Memory B cell (primary cell): ENCODE results near the gene KCNE5.
"Not testable (repeated sequence)": the region's sequence is repeated elsewhere in the genome, so short reads cannot be mapped to it uniquely, and the experiment has no call there.

ENCODE experiments used
- ATAC-seq: fragments of 150-1000 bp; cut with Tn5 transposase; 2 replicates; pipeline ENCODE4 v1.10.0; 2021; ENCODE audit warnings: low read depth, mild to moderate bottlenecking, moderate library complexity
- DNase-seq, 2 donors: peaks; one replicate each; pipeline ENCODE4 v3.0.0; 2022; ENCODE audit warnings: low spot score in 2 of 2
- H3K27ac Mint-ChIP-seq: one replicate; pipeline ENCODE4 v1.8.0; 2022; ENCODE audit warnings: mild to moderate bottlenecking, moderate library complexity, mixed read lengths
- H3K27me3 Mint-ChIP-seq: one replicate; pipeline ENCODE4 v1.8.0; 2022; ENCODE audit warnings: mixed read lengths
- H3K36me3 Mint-ChIP-seq: one replicate; pipeline ENCODE4 v1.8.0; 2022; ENCODE audit warnings: mild to moderate bottlenecking, mixed read lengths
- H3K4me1 Mint-ChIP-seq: one replicate; pipeline ENCODE4 v1.8.0; 2022; ENCODE audit warnings: mixed read lengths
- H3K4me3 Mint-ChIP-seq: one replicate; pipeline ENCODE4 v1.8.0; 2022; ENCODE audit warnings: mild to moderate bottlenecking, moderate library complexity, mixed read lengths
- H3K9me3 Mint-ChIP-seq: one replicate; pipeline ENCODE4 v1.8.0; 2022; ENCODE audit warnings: mixed read lengths

KCNE5 gene

GRCh38 chrX:109577055-109577454 is 47.9 kb downstream of the KCNE5 start:
- no peak overlapping the region for H3K27ac Mint-ChIP-seq
- no peaks in the 10 kb centered on the region for H3K36me3 Mint-ChIP-seq
- no peaks in the 10 kb centered on the region for H3K27me3 Mint-ChIP-seq
- H3K4me1 Mint-ChIP-seq, result no peaks in the 10 kb centered on the region
- DNase-seq (no peak), ATAC-seq (no peak)
- no peaks in the 10 kb centered on the region for H3K9me3 Mint-ChIP-seq
- H3K4me3 Mint-ChIP-seq, result no peak overlapping the region

- not testable (repeated sequence) for ATAC-seq, H3K4me1 Mint-ChIP-seq, H3K36me3 Mint-ChIP-seq, H3K27ac Mint-ChIP-seq, H3K27me3 Mint-ChIP-seq, DNase-seq, H3K4me3 Mint-ChIP-seq, H3K9me3 Mint-ChIP-seq
Measured at GRCh38 chrX:109576083-109576482, 48.9 kb downstream of the KCNE5 start.
